HG02943 (cell line): ENCODE measurements around the gene SMARCE1.

ENCODE experiments used
- ATAC-seq: cut with Tn5 transposase; IDR thresholded peaks from one replicate; pipeline ENCODE4 v1.9.1; 2021; ENCODE audit warnings: mild to moderate bottlenecking, low read depth, moderate library complexity; ENCODE audit not compliant: unreplicated experiment

Gene SMARCE1

GRCh38 chr17:40646791-40647623 is 611 bp downstream of the SMARCE1 start:
- ATAC-seq: peak; percentile 32

- no peak for ATAC-seq
These were observed 1.7 kb downstream of the SMARCE1 start for GRCh38 chr17:40645943-40646342.

- no peak for ATAC-seq
These were observed 2.3 kb downstream of the SMARCE1 start for GRCh38 chr17:40645291-40645690.

DNA sequence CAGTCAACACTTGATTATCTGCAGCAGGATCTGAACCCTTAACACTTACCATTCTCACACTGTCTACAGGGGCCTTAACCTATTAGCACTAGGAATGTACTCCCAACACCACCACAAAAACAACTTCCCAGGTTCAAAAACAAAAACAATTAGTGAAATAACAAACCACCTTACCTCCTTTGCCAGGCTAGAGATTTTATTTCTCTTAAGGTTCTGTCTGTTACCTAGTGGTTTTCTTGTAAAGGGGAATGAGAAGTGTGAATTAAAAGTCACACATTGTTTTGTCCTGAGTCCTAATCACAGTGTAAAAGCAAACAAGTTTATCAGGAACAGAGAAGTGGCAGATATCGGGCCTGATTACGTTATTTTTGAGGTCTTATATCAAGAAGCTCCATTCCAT is 9.7 kb downstream of the SMARCE1 start:
- ATAC-seq: no peak

DNA sequence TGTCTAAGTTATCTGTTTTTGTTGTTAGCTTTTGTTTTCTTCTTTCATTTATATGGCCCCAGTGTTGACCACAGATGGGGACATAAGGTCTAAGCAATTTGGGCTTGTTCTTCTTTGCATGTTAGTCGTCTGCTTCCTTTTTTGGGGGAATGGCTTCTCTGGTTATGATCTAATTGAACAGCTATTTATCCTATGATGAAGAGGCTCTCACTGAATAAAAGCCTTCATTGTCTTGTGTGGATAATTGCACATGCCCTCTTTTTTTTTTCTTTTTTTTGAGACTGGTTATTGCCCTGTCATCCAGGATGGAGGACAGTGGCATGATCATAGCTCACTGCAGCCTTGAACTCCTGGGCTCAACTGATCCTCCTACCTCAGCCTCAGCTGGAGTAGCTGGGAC is 13.7 kb downstream of the SMARCE1 start:
- ATAC-seq: no peak

DNA sequence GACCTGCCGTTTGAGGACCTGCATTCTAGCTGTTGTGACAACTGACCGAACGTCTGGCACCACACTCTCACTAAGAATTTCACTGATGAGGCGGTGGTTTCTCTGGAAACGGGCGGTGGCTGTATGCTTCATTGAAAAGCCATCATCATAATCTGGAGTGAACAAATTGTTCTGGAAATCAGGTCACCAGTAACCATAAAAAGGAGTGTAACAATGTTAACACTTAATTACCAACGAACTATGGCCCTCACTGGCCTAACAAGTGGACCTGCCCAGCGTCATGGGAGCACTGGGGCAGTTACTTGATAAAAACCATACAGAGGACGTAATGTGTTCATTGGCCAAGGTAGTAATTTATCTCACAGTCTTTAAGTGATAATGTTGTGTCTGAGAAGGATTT is 15.4 kb downstream of the SMARCE1 start:
- ATAC-seq: no peak

- ATAC-seq: no peak
These were observed 17.8 kb downstream of the SMARCE1 start for GRCh38 chr17:40629842-40630241.

DNA sequence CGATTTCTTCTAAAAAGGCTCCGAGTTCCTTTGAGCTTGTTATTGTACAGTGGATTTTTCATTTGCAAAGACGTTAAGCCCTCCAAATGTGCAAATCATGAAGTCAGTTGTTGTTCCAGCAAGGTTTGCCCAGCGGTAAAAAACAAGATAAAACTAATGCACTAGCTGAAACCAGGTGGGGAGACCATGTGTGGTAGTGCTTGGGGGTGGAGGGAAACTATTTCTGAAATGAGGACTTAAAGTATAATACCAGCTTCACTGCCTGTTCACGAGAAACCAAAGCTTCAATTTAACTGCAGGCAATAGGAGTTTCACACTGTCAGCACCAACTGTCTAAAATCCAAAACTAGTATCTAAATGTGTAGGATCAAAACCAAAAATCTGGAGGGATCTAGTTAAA is 22.3 kb downstream of the SMARCE1 start:
- no peak for ATAC-seq

DNA sequence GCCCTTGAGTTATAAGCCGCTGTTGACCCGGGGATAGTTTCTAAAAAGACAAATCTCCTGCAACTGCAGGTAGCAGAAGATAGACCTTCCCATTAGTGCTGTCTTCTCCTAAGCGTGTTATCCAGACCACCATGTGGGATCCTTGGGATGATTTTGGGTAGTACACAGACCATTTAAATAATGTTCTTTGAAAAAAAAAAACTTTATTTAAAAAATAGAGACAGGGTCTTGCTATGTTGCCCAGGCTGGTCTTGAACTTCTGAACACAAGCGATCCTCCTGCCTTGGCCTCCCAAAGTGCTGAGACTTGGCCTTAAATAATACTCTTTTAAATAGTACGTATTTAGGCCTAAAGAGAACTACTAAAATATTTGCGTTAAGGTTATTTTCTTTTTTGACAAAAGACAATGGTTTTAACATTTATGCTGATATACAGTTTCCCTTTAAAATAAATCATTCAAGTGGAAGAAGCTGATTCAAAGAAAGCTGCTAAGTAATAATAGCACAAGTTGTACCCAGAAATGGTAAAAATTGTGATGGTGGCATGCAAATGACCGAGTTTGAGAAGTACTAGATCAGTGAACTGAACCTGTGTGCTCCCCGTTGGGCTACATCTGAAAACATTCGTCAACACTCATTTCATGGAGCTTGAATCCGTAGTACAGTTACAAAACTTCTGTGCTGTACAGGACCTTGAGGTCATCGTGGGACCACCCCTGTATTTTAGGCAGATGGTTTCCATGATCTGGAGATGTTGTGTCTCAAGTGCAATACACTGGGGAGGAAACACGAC is 24.0 kb downstream of the SMARCE1 start:
- ATAC-seq: no peak

DNA sequence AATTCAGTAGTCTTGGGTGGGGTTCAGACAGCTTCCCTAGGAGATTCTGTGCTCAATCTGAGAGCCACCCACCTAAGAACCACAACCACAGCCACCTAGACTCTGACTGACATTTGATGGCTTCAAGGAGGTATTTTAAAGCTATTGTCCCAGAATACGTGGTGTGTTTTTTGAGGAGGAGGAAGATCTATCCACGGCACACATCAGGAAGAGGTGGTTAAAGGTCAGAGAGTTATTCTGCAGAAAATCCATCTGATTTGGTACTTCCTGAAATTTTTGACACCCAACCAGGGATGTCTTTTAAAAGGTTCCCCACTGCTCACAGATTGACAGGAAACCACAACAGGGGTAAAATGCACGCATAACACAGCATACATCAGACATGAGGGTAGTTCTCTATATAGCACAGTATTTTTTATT is 25.1 kb downstream of the SMARCE1 start:
- no peak for ATAC-seq

GRCh38 chr17:40621578-40621977 is 26.0 kb downstream of the SMARCE1 start:
- no peak for ATAC-seq

- no peak for ATAC-seq
These were observed 26.6 kb downstream of the SMARCE1 start for GRCh38 chr17:40621019-40621418.

GRCh38 chr17:40618754-40619625 is 28.6 kb downstream of the SMARCE1 start:
- no peak for ATAC-seq

DNA sequence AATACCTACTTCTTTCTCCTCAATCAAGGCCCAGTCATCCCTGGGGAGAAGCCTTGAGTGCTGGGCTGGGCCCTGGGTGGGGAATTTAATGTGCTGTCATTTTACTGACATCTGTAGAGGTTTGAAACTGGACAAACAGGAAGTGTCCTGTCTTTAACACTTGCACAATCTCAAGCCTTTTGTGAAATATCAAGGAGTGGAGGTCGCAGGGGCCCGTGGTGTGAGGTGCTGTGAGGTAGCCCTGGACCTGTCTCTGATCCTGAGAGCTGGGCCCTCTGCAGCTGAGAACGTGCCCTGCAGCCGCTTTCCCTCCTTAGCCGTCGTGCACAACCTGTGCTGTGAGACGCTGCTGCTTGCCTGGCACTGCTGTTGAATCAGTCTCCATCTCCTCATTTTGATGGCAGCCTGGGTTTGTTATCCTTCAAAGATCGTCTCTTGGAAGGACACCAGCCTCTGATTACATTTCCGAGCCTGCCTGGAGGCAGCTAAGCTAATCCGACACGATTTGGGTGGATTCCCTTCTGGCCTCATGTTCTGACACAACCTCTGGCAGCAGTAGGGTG is 29.9 kb downstream of the SMARCE1 start:
- ATAC-seq: no peak

GRCh38 chr17:40616592-40616991 is 31.0 kb downstream of the SMARCE1 start:
- ATAC-seq: no peak

GRCh38 chr17:40615841-40616476 is 31.7 kb downstream of the SMARCE1 start:
- no peak for ATAC-seq

- ATAC-seq: peak; percentile 56
These were observed 32.4 kb downstream of the SMARCE1 start for GRCh38 chr17:40615068-40615840.

DNA sequence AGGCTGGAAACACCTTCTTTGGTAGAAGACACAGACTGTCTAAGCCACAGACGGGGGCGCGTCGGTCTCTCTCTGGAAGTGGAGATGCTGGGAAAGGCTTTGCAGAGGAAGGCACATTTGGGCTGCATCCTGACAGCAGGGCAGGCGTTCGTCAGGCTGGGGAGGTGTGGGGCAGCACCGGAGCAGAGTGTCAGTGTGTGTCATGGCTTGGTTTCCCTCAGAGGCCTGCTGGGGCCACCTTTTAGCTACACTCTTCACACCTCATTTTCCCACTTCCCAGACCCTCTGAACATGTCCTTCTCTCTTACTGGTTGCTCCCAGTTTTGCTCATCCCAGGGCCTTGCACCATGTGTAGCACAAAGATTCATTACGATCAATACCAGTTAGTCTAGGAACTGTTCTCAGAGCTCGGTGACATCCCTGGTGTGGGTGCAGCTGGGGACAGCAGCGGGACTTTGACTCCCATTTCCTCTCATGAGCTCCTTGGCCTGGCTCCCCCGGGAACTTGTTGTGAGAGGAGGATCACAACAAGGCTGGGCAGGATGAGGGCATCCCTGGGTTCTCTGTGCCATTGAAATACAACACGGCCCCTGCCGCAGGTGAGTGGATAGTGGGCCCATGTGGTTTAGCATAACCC is 33.1 kb downstream of the SMARCE1 start:
- ATAC-seq: no peak
